ENCODE data around the gene TRIM34. TPM values are rescaled to one million over a fixed set of nuclear protein-coding genes. Genes with fewer than 3 reads are reported as not detected.

TRIM34 gene
- 16.4 and 21.3 TPM in 2 replicates for total RNA-seq

DNA sequence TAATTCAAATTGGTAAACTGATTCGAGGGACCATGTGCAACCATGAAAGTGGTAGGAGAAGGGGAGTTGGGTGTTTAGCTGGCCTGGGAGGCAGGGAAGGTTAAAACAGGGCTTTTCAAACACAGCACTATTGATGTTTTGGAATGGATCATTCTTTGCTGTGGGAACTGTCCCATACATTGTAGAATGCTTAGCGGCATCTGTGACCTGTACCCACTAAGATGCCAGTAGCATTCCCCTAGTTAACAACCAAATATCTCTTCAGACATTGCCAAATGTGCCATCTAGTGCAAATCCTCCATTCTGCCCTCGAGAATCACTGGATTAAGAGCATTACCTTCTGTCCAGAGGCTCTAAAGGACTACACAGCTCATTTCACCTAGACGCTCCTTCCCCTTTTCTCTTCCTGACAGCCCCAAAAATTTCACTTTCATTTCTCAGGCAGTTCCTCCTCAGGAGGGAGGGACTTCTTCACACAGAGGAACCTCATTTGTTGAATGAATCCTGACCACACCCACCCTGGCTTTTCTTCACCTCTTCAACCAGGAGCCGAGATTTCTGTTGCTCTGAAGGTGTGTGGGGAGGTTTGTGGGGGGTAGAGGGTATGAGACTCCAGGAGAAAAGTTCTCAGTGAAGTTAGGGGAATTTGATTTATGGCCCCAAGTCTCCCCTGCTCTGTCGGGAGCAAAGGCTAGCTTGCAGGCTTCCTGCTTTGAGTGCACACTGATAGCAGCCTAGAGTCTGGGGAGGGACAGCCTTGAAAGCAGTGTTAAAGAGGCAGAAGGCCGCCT is at the start of gene TRIM34:
Gene TRIM34, plus strand, starts transcription at position 513 of the 791 bp plus-strand sequence. CDS start 7,331 bp downstream, outside the sequence.

DNA sequence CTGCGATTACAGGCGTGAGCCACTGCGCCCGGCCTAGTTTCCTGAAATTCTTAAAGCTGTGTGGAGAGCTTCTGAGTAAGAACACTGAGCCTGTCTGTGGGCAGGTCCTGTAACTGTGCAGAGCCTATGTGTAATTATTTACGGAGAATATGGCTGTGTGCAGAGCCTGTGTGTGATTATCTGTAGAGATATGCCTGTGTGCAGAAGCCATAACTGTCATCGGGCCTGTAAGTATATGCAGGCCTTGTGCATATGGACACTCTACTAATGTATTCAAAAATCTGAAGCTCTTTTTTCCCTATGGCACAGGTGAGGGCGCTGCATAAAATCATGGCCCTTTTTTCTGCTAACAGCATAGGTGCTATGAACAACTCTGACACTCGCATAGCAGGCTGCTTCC is 44.2 kb upstream of the TRIM34 start, which contains the start of gene OR52B6:
Gene OR52B6, plus strand, starts transcription at position 301 of the 400 bp plus-strand sequence. Its CDS starts 0 bp downstream, at position 301.

DNA sequence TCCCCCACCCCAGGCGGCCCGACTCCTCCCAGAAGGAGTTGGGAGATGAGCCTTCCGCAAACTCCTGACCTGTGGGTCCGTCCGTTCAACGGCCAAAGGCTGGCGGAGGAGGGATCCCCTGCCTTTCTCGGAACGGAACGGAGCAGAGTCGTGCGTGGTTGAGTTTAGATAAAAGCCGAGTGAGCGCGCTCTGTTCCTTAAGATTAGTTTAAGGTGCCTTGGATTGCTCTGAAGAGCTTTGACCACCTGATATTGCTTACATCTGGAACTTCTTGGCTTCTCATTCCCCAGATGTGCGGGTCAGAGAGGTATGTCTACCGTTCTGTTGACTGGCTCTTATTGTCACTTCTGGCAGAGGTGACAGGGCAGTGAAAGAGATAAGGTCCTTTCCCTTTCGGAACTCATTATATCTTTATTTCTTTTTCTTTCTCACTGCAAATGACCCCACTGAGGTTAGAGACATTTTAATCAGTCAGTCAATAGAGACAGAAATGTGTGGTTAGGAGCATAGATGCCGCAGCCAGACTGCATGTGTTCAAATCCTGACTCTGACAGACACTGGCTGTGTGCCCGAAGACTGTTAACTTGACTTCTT is 28.1 kb upstream of the TRIM34 start, which contains the start of gene TRIM6:
Gene TRIM6, plus strand, starts transcription at position 31 of the 595 bp plus-strand sequence. Its CDS starts 261 bp downstream, at position 292.

DNA sequence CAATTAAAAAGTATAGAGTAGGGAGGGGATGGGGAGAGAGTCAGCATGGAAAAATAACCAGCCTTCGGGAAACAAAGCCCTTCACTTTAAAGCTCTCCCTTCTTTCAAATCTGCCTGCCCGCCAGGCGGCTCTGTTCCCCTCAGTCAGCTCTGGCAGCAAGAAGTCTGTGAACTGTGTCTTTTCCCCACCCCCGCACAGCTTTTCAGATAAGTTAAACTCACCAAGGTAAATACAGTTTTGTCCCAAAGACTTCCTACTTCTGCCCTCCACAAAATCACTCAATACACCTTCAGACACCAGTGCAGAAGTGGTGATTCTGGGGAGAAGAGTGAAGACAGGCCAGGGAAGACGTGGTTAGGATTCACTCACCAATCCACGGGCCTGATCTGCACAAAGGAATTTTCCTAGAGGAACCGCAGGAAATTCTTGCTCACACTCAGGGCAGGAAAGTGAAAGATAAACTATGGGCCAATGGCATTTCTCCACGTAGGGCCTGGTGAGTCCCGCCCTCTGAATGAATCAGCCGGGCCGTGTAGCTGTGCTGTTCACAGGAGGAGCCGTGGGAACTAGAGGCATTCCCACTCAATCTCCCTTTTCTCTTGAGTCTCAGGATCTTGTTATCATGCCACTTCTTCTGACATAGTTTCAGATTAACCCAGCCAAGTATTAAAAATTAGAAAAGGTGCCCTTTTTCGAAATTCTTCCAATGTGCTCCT is 60.0 kb downstream of the TRIM34 start, which contains the start of gene TRIM5:
Gene TRIM5, minus strand, starts transcription at position 429 of the 717 bp plus-strand sequence. CDS start 4,897 bp downstream, outside the sequence.

DNA sequence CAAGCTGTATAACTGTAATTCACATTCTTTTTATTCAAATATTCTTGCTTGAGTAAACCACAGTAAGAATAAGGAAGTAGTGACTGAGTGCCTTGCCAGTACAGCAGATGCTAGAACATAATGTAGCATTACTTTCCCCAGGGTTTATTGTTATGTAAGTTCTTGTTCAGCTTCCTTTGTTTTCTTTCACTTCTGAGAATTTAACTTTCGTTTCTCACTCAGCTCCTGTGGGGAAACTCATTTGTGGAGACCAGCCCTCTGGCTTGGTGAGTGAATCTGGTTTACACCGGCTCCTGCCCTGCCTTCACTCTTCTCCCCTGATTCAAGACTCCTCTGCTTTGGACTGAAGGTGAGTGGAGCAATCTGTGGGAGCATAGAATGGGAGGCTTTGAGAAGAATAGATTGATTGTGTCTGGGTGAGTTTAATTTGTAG is 64.8 kb downstream of the TRIM34 start, which contains the start of gene TRIM22:
Gene TRIM22, plus strand, starts transcription at position 240 of the 433 bp plus-strand sequence. CDS start 6,443 bp downstream, outside the sequence.

Other genes with a start within 250 kb of the TRIM34 start
- gene OR51M1, start 241.2 kb upstream of the TRIM34 start, total RNA-seq, result not detected in 2 replicates
- gene OR51Q1, start 202.9 kb upstream of the TRIM34 start, total RNA-seq, result not detected in 2 replicates
- gene OR51I1, start 183.5 kb upstream of the TRIM34 start, total RNA-seq, result 0.06 TPM in 1 of 2 replicates, not detected in the other
- not detected in 2 replicates for gene OR51I2, start 175.7 kb upstream of the TRIM34 start, total RNA-seq
- not detected in 2 replicates for gene OR52D1, start 136.3 kb upstream of the TRIM34 start, total RNA-seq
- 0.06 and 0.13 TPM in 2 replicates for gene UBQLN3, start 115.0 kb upstream of the TRIM34 start, total RNA-seq
- 0.12 and 0.13 TPM in 2 replicates for gene UBQLNL, start 108.3 kb upstream of the TRIM34 start, total RNA-seq
- gene OR52H1, start 76.5 kb upstream of the TRIM34 start, total RNA-seq, result 0.66 and 0.87 TPM in 2 replicates
- gene OR52B6, start 44.1 kb upstream of the TRIM34 start, total RNA-seq, result not detected in 2 replicates
- 2.9 and 3.9 TPM in 2 replicates for gene TRIM6, start 28.4 kb upstream of the TRIM34 start, total RNA-seq
- 36.5 and 55.3 TPM in 2 replicates for gene TRIM5, start 60.1 kb downstream of the TRIM34 start, total RNA-seq
- 69.4 and 128 TPM in 2 replicates for gene TRIM22, start 64.8 kb downstream of the TRIM34 start, total RNA-seq
- gene OR56B1, start 111.4 kb downstream of the TRIM34 start, total RNA-seq, result 0.06 TPM in 1 of 2 replicates, not detected in the other
- not detected in 2 replicates for gene OR52N4, start 129.2 kb downstream of the TRIM34 start, total RNA-seq
- gene OR52N5, start 158.4 kb downstream of the TRIM34 start, total RNA-seq, result not detected in 2 replicates
- gene OR52N1, start 166.3 kb downstream of the TRIM34 start, total RNA-seq, result not detected in 2 replicates
- not detected in 2 replicates for gene OR52N2, start 183.9 kb downstream of the TRIM34 start, total RNA-seq
- not detected in 2 replicates for gene OR52E6, start 216.9 kb downstream of the TRIM34 start, total RNA-seq
- gene OR52E8, start 232.7 kb downstream of the TRIM34 start, total RNA-seq, result not detected in 2 replicates

All from aortic smooth muscle cell (primary cell).